Measurements from ENCODE around the gene ACP2. TPM values are rescaled to one million over a fixed set of nuclear protein-coding genes. Genes with fewer than 3 reads are reported as not detected.

ACP2 gene
- total and polyA plus RNA-seq, 4 donors: 40.3 to 94.4 (median 79.3) TPM

GRCh38 chr11:47288066-47288465 is 39.5 kb upstream of the ACP2 start:
- H3K36me3 ChIP-seq (ENCODE audit: control insufficient read depth in 4 of 4, insufficient read depth in 3 of 4, low read depth in 1 of 4, low read length in 3 of 4): peaks cover 17 to 84% (median 71%) of the 10 kb centered on the region in 4 donors

GRCh38 chr11:47285969-47286770 is 37.6 kb upstream of the ACP2 start:
- 96% methylated on average over 13 of the region's 13 CpGs for WGBS
- H3K4me1 ChIP-seq (ENCODE audit: control insufficient read depth in 4 of 4, insufficient read depth in 4 of 4, low read length in 3 of 4): peaks cover 2 to 8% (median 7%) of the 10 kb centered on the region in 4 donors
- no peak for DNase-seq (ENCODE audit: low spot score)
- H3K36me3 ChIP-seq (ENCODE audit: control insufficient read depth in 4 of 4, insufficient read depth in 3 of 4, low read depth in 1 of 4, low read length in 3 of 4): peaks cover 12 to 77% (median 63%) of the 10 kb centered on the region in 4 donors
- no peak overlapping the region for H3K4me3 ChIP-seq (ENCODE audit: low read depth in 1 of 3, low read length in 3 of 3)
- no peaks in the 10 kb centered on the region for H3K27me3 ChIP-seq (ENCODE audit: control insufficient read depth in 4 of 4, insufficient read depth in 4 of 4, low read length in 3 of 4)
- H3K27ac ChIP-seq (ENCODE audit: low read depth in 1 of 2, low read length in 2 of 2): no peak overlapping the region
- no peak overlapping the region for H3K9ac ChIP-seq (ENCODE audit: low read depth in 1 of 2, low read length in 2 of 2)
- H3K9me3 ChIP-seq (ENCODE audit: control insufficient read depth in 4 of 4, low read length in 3 of 4): no peaks in the 10 kb centered on the region
- no peak for TF ChIP-seq YY1 (IDR thresholded peaks at IDR 0.05)
- no peak for TF ChIP-seq CTCF (IDR thresholded peaks at IDR 0.05; ENCODE audit: low read depth, low read length, missing input control)
- TF ChIP-seq NR2F2 (IDR thresholded peaks at IDR 0.05): no peak
- TF ChIP-seq FOXA2 (IDR thresholded peaks at IDR 0.05): no peak
- no peak for TF ChIP-seq SP1 (IDR thresholded peaks at IDR 0.05)
- TF ChIP-seq EGR1 (IDR thresholded peaks at IDR 0.05; ENCODE audit: low read depth in 2 of 2): no peak
- no peak for TF ChIP-seq JUND (IDR thresholded peaks at IDR 0.05)
- TF ChIP-seq TAF1 (conservative IDR thresholded peaks at IDR 0.05): no peak
- no peak for TF ChIP-seq HNF4G (IDR thresholded peaks at IDR 0.05)
- no peak for TF ChIP-seq HNF4A (conservative IDR thresholded peaks at IDR 0.05)
- TF ChIP-seq ATF3 (IDR thresholded peaks at IDR 0.05): no peak
- no peak for TF ChIP-seq GABPA (IDR thresholded peaks at IDR 0.05 in 1 of 2, conservative IDR thresholded peaks at IDR 0.05 in 1 of 2)
- no peak for TF ChIP-seq RXRA (IDR thresholded peaks at IDR 0.05)
- TF ChIP-seq RAD21 (IDR thresholded peaks at IDR 0.05): no peak
- TF ChIP-seq, protein P1, sequence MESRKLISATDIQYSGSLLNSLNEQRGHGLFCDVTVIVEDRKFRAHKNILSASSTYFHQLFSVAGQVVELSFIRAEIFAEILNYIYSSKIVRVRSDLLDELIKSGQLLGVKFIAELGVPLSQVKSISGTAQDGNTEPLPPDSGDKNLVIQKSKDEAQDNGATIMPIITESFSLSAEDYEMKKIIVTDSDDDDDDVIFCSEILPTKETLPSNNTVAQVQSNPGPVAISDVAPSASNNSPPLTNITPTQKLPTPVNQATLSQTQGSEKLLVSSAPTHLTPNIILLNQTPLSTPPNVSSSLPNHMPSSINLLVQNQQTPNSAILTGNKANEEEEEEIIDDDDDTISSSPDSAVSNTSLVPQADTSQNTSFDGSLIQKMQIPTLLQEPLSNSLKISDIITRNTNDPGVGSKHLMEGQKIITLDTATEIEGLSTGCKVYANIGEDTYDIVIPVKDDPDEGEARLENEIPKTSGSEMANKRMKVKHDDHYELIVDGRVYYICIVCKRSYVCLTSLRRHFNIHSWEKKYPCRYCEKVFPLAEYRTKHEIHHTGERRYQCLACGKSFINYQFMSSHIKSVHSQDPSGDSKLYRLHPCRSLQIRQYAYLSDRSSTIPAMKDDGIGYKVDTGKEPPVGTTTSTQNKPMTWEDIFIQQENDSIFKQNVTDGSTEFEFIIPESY (IDR thresholded peaks at IDR 0.05): no peak
- TF ChIP-seq, protein P2, sequence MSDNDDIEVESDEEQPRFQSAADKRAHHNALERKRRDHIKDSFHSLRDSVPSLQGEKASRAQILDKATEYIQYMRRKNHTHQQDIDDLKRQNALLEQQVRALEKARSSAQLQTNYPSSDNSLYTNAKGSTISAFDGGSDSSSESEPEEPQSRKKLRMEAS (IDR thresholded peaks at IDR 0.05): no peak
- no peak for TF ChIP-seq FOXA1 (IDR thresholded peaks at IDR 0.05)

More at GRCh38 chr11:47288066-47288465, 39.5 kb upstream of the ACP2 start:
- TF ChIP-seq RAD21 (IDR thresholded peaks at IDR 0.05) (no peak), EGR1 (IDR thresholded peaks at IDR 0.05; ENCODE audit: low read depth in 2 of 2) (no peak), HNF4A (conservative IDR thresholded peaks at IDR 0.05) (no peak), SP1 (IDR thresholded peaks at IDR 0.05) (no peak), YY1 (IDR thresholded peaks at IDR 0.05) (no peak), CTCF (IDR thresholded peaks at IDR 0.05; ENCODE audit: low read depth, low read length, missing input control) (no peak), HNF4G (IDR thresholded peaks at IDR 0.05) (no peak), GABPA (IDR thresholded peaks at IDR 0.05 in 1 of 2, conservative IDR thresholded peaks at IDR 0.05 in 1 of 2) (no peak), TAF1 (conservative IDR thresholded peaks at IDR 0.05) (no peak), ATF3 (IDR thresholded peaks at IDR 0.05) (no peak), FOXA1 (IDR thresholded peaks at IDR 0.05) (no peak)
- TF ChIP-seq, protein P2 (IDR thresholded peaks at IDR 0.05): no peak
- no peak overlapping the region for H3K27ac ChIP-seq (ENCODE audit: low read depth in 1 of 2, low read length in 2 of 2)
- no peak overlapping the region for H3K9ac ChIP-seq (ENCODE audit: low read depth in 1 of 2, low read length in 2 of 2)
- no peak for DNase-seq (ENCODE audit: low spot score)
- H3K27me3 ChIP-seq (ENCODE audit: control insufficient read depth in 4 of 4, insufficient read depth in 4 of 4, low read length in 3 of 4): no peaks in the 10 kb centered on the region
- H3K4me3 ChIP-seq (ENCODE audit: low read depth in 1 of 3, low read length in 3 of 3): no peak overlapping the region
- H3K4me1 ChIP-seq (ENCODE audit: control insufficient read depth in 4 of 4, insufficient read depth in 4 of 4, low read length in 3 of 4): no peaks in the 10 kb centered on the region
- H3K9me3 ChIP-seq (ENCODE audit: control insufficient read depth in 4 of 4, low read length in 3 of 4): no peaks in the 10 kb centered on the region
- WGBS: 90% methylated on average over 5 of the region's 5 CpGs
